Thyroid gland (tissue), 4 donors: ENCODE data around the gene LRPPRC. TPM values are rescaled to one million over a fixed set of nuclear protein-coding genes. Genes with fewer than 3 reads are reported as not detected.

Experiments used
- DNase-seq, 2 donors: peaks; one replicate each; pipeline ENCODE4 v3.0.0-alpha.2; 2019
- H3K27ac ChIP-seq, 3 donors: fragments of 200-600 bp; sonication (generic); 1 replicate in 2 of 3; 2 replicates in 1 of 3; pipeline ENCODE4 v1.5.1; 2016 to 2019; ENCODE audit warnings: mild to moderate bottlenecking in 1 of 3, moderate library complexity in 1 of 3
- H3K27me3 ChIP-seq: fragments of 200-600 bp; sonication (generic); one replicate; pipeline ENCODE4 v1.5.1; 2019
- H3K36me3 ChIP-seq, 2 donors: fragments of 200-600 bp; sonication (generic); one replicate each; pipeline ENCODE4 v1.5.1; 2016 to 2019
- H3K4me1 ChIP-seq, 2 donors: fragments of 200-600 bp; sonication (generic); one replicate each; pipeline ENCODE4 v1.5.1; 2017 to 2019
- H3K4me3 ChIP-seq, 3 donors: fragments of 200-600 bp; sonication (generic); replicated peaks in 1 of 3; 1 replicate in 2 of 3; 2 replicates in 1 of 3; pipeline ENCODE4 v1.5.1; 2016; ENCODE audit warnings: mild to moderate bottlenecking in 1 of 3
- H3K9me3 ChIP-seq: fragments of 200-600 bp; sonication (generic); one replicate; pipeline ENCODE4 v1.5.1; 2017
- CTCF ChIP-seq, 6 experiments: fragments of 200-600 bp in 3 of 6; fragments of 450-650 bp in 3 of 6; sonication (generic) in 3 of 6; IDR thresholded peaks; one replicate each; pipeline ENCODE4 v1.5.1; 2016 to 2019; ENCODE audit warnings: antibody characterized with exemption in 6 of 6, mild to moderate bottlenecking in 2 of 6, inconsistent platforms in 1 of 6, moderate library complexity in 1 of 6
- POLR2A ChIP-seq, 2 donors: fragments of 450-650 bp; IDR thresholded peaks; one replicate each; pipeline ENCODE4 v1.6.1; 2017; ENCODE audit warnings: antibody characterized with exemption in 2 of 2, mild to moderate bottlenecking in 2 of 2, moderate library complexity in 1 of 2
- WGBS, 2 donors: methylation state at CpG; one replicate each; pipeline ENCODE4 v1.1.5; 2017; 5-methylcytosine and 5-hydroxymethylcytosine counted together
- intact Hi-C: fragments of 100-400 bp; cut with DNase I; formaldehyde crosslinking; loops from one replicate; pipeline ENCODE4 v1.15.1; 2023
- total RNA-seq, 4 donors: library from RNA; depleted of rRNA; stranded (reverse); fragments of >200 nt; gene quantifications; one replicate each; pipeline ENCODE4 v1.2.3, GENCODE V29; 2016

Gene LRPPRC
- total RNA-seq, 4 donors from 2014 or later: 47.5 to 79.3 (median 54.9) TPM

- Histone ChIP-seq H3K9me3 (no peaks in the 10 kb centered on the region), H3K27me3 (peaks cover 2% of the 10 kb centered on the region), H3K4me1 (no peaks in the 10 kb centered on the region), H3K36me3 (no peaks in the 10 kb centered on the region), H3K4me3 (no peak overlapping the region), H3K27ac (no peak overlapping the region)
- no peak for DNase-seq
- 85 to 90% methylated on average over 3 of the region's 3 CpGs for WGBS, 2 donors
- intact Hi-C loops: no loop called here
- TF ChIP-seq CTCF (IDR thresholded peaks at IDR 0.05): no peak
- no peak for TF ChIP-seq POLR2A (IDR thresholded peaks at IDR 0.05)
These were observed 141.1 kb downstream of the LRPPRC start for GRCh38 chr2:43854671-43855070.

- H3K9me3 ChIP-seq: no peaks in the 10 kb centered on the region
- no peak for DNase-seq
- no peaks in the 10 kb centered on the region for H3K4me1 ChIP-seq
- no peaks in the 10 kb centered on the region for H3K36me3 ChIP-seq
- no peak overlapping the region for H3K27ac ChIP-seq
- intact Hi-C loops: no loop called here
- WGBS, 2 donors: 71 to 86% methylated on average over 8 to 10 of the region's 10 CpGs
- no peak overlapping the region for H3K4me3 ChIP-seq
- H3K27me3 ChIP-seq: no peaks in the 10 kb centered on the region
- no peak for TF ChIP-seq CTCF (IDR thresholded peaks at IDR 0.05)
- no peak for TF ChIP-seq POLR2A (IDR thresholded peaks at IDR 0.05)
These were observed 142.4 kb downstream of the LRPPRC start for GRCh38 chr2:43853141-43854081.

GRCh38 chr2:43852196-43852730 lies 143.5 kb downstream of the LRPPRC start:
- DNase-seq: no peak
- Histone ChIP-seq H3K27ac (no peak overlapping the region), H3K27me3 (no peaks in the 10 kb centered on the region), H3K9me3 (no peaks in the 10 kb centered on the region), H3K4me3 (no peak overlapping the region), H3K36me3 (no peaks in the 10 kb centered on the region), H3K4me1 (no peaks in the 10 kb centered on the region)
- WGBS, 2 donors: 93% methylated on average over 20 to 21 of the region's 21 CpGs
- no peak for TF ChIP-seq CTCF (IDR thresholded peaks at IDR 0.05)
- TF ChIP-seq POLR2A (IDR thresholded peaks at IDR 0.05): no peak
- intact Hi-C loops: no loop called here

- WGBS, 2 donors: 90 to 94% methylated on average over 14 to 20 of the region's 20 CpGs
- H3K36me3 ChIP-seq: no peaks in the 10 kb centered on the region
- H3K4me3 ChIP-seq: no peak overlapping the region
- no peaks in the 10 kb centered on the region for H3K9me3 ChIP-seq
- H3K4me1 ChIP-seq: no peaks in the 10 kb centered on the region
- no peak for DNase-seq
- intact Hi-C loops: no loop called here
- TF ChIP-seq CTCF (IDR thresholded peaks at IDR 0.05) (no peak), POLR2A (IDR thresholded peaks at IDR 0.05) (no peak)
- H3K27me3 ChIP-seq: no peaks in the 10 kb centered on the region
- H3K27ac ChIP-seq: no peak overlapping the region
These were observed 144.5 kb downstream of the LRPPRC start for GRCh38 chr2:43851011-43851980.
